HepG2 (cell line): ENCODE results near the gene PLEKHO1. TPM values are rescaled to one million over a fixed set of nuclear protein-coding genes. Genes with fewer than 3 reads are reported as not detected.

Source experiments
- ATAC-seq: fragments of 200-7000 bp; cut with Tn5 transposase; 3 replicates; pipeline ENCODE4 v1.9.1; 2020; ENCODE audit warnings: mild to moderate bottlenecking, moderate library complexity
- BruUV-seq: library from RNA; stranded (reverse); fragments of 400-500 nt; replicated peaks from 2 replicates; lab custom pipeline; 2021; lab: Mats Ljungman, UMichigan
- CTCF ChIA-PET: fragments of 300-600 bp; formaldehyde crosslinking; extraction: SDS; loops from one replicate; lab custom pipeline; 2021; ENCODE audit warnings: low total read pairs, inconsistent platforms, low intra/inter-chr PET ratio; lab: Yijun Ruan, JAX
- POLR2A ChIA-PET: fragments of 350-600 bp; sonication (Branson Sonifier 250); formaldehyde crosslinking; loops from one replicate; lab custom pipeline; 2020; ENCODE audit warnings: antibody characterized with exemption, inconsistent platforms; lab: Yijun Ruan, JAX
- DNase-seq: peaks from one replicate; pipeline ENCODE4 v3.0.0-alpha.2; 2015; ENCODE audit warnings: low spot score
- FAIRE-seq: peaks from 3 replicates; lab custom pipeline; 2011; peaks lifted over from hg19 to GRCh38; lab: Jason Lieb, UNC
- H2AFZ ChIP-seq: one replicate; pipeline ENCODE4 v1.6.1; 2011; ENCODE audit warnings: low read length, inconsistent platforms
- H3K27ac ChIP-seq: fragments of 300-600 bp; 3 replicates; pipeline ENCODE4 v1.8.0; 2011; ENCODE audit warnings: mixed run types, mild to moderate bottlenecking, mixed read lengths, low read length, inconsistent platforms; ENCODE audit not compliant: insufficient read depth; ENCODE audit errors: extremely low read length
- H3K27me3 ChIP-seq, 2 experiments: fragments of 200-600 bp in 1 of 2; 2 replicates in 1 of 2; 3 replicates in 1 of 2; pipeline versions ENCODE4 v1.6.0 to v1.8.0; 2011; ENCODE audit warnings: low read length in 2 of 2, mild to moderate bottlenecking in 2 of 2, moderate library complexity in 2 of 2, inconsistent platforms in 1 of 2; ENCODE audit not compliant: insufficient read depth in 2 of 2, control insufficient read depth in 1 of 2
- H3K36me3 ChIP-seq, 2 experiments: fragments of 200-600 bp in 1 of 2; replicated peaks in 1 of 2; 2 replicates in 1 of 2; 3 replicates in 1 of 2; pipeline versions ENCODE4 v1.5.1 to v1.8.0; 2011; ENCODE audit warnings: low read length in 2 of 2, inconsistent platforms in 1 of 2; ENCODE audit not compliant: insufficient read depth in 2 of 2, control insufficient read depth in 1 of 2
- H3K4me1 ChIP-seq: 2 replicates; pipeline ENCODE4 v1.5.1; 2012; ENCODE audit warnings: low read length, inconsistent platforms; ENCODE audit not compliant: insufficient read depth
- H3K4me2 ChIP-seq: 2 replicates; pipeline ENCODE4 v1.6.0; 2011; ENCODE audit warnings: low read depth, low read length, inconsistent platforms
- H3K4me3 ChIP-seq, 3 experiments: fragments of 200-600 bp in 1 of 3; sonication (generic), shearing (Covaris generic) in 1 of 3; replicated peaks in 1 of 3; 2 replicates each; pipeline ENCODE4 v1.5.1; 2011 to 2016; ENCODE audit warnings: low read length in 3 of 3, inconsistent platforms in 2 of 3, low read depth in 2 of 3, mild to moderate bottlenecking in 2 of 3, control low read depth in 1 of 3, mixed read lengths in 1 of 3; ENCODE audit not compliant: insufficient read depth in 1 of 3
- H3K79me2 ChIP-seq: one replicate; pipeline ENCODE4 v1.6.1; 2011; ENCODE audit warnings: low read length, inconsistent platforms; ENCODE audit not compliant: insufficient read depth
- H3K9ac ChIP-seq: 2 replicates; pipeline ENCODE4 v1.6.0; 2011; ENCODE audit warnings: mild to moderate bottlenecking, low read depth, low read length, inconsistent platforms; ENCODE audit not compliant: insufficient read depth
- H3K9me3 ChIP-seq: 2 replicates; pipeline ENCODE4 v1.5.1; 2012; ENCODE audit warnings: mild to moderate bottlenecking, low read length
- H4K20me1 ChIP-seq: 2 replicates; pipeline ENCODE4 v1.6.0; 2011; ENCODE audit warnings: inconsistent platforms, mild to moderate bottlenecking, low read length, moderate library complexity; ENCODE audit not compliant: insufficient read depth
- BCLAF1 ChIP-seq: fragments of 450-650 bp; IDR thresholded peaks from 2 replicates; pipeline ENCODE4 v1.6.1; 2017; ENCODE audit warnings: mild to moderate bottlenecking
- MZF1 ChIP-seq: sonication (generic); formaldehyde crosslinking; IDR thresholded peaks from 2 replicates; pipeline ENCODE4 v1.8.1; 2023; ENCODE audit warnings: mild to moderate bottlenecking, missing genetic modification reagents, borderline replicate concordance
- PBX3 ChIP-seq: sonication (generic); formaldehyde crosslinking; IDR thresholded peaks from 2 replicates; pipeline ENCODE4 v1.8.1; 2023; ENCODE audit warnings: missing genetic modification reagents, inconsistent platforms, borderline replicate concordance
- THRA ChIP-seq: sonication (generic); formaldehyde crosslinking; IDR thresholded peaks from 2 replicates; pipeline ENCODE4 v1.4.0; 2020; ENCODE audit warnings: missing genetic modification reagents, borderline replicate concordance
- TP53 ChIP-seq: sonication (generic); formaldehyde crosslinking; conservative IDR thresholded peaks from 2 replicates; pipeline ENCODE4 v1.4.0; 2020; ENCODE audit warnings: missing genetic modification reagents
- ZNF383 ChIP-seq: sonication (generic); formaldehyde crosslinking; IDR thresholded peaks from 2 replicates; pipeline ENCODE4 v1.4.0; 2020; ENCODE audit warnings: missing genetic modification reagents, mild to moderate bottlenecking, borderline replicate concordance
- ZNF550 ChIP-seq: sonication (generic); formaldehyde crosslinking; IDR thresholded peaks from 2 replicates; pipeline ENCODE4 v1.4.0; 2020; ENCODE audit warnings: mild to moderate bottlenecking, missing genetic modification reagents, borderline replicate concordance
- ZNF790 ChIP-seq: sonication (generic); formaldehyde crosslinking; IDR thresholded peaks from 2 replicates; pipeline ENCODE4 v1.8.0; 2022; ENCODE audit warnings: missing genetic modification reagents, mild to moderate bottlenecking, borderline replicate concordance
- WGBS: methylation state at CpG from one replicate; pipeline ENCODE4 v1.1.6; 2017; ENCODE audit warnings: low lambda C conversion rate; 5-methylcytosine and 5-hydroxymethylcytosine counted together
- in situ Hi-C: cut with HindIII; loops from 2 replicates; pipeline ENCODE4 v1.10.0; 2017; ENCODE audit warnings: low pct_unique_long_range_greater_than_20kb; ENCODE audit not compliant: extremely low pct_ligation_motif_present
- intact Hi-C: fragments of 100-400 bp; cut with micrococcal nuclease; formaldehyde crosslinking; loops from one replicate; pipeline ENCODE4 v1.10.0; 2022; ENCODE audit not compliant: unreplicated experiment
- polyA plus RNA-seq, 8 experiments: library from polyadenylated mRNA; depleted of rRNA in 3 of 8; stranded (reverse) in 7 of 8; unstranded in 1 of 8; fragments of >200 nt; fragmentation: Illumina TruSeq in 4 of 8; extraction: Trizol in 4 of 8; gene quantifications; 2 replicates each; pipeline versions ENCODE4 v1.2.1 to v1.2.3, GENCODE V29; 2011 to 2016; ENCODE audit warnings: low read depth in 4 of 8, missing spikeins in 1 of 8, mixed read lengths in 1 of 8; ENCODE audit not compliant: insufficient read depth in 1 of 8
- total RNA-seq, 5 experiments: library from RNA; depleted of rRNA; stranded (reverse); fragments of >200 nt; fragmentation: Illumina TruSeq; extraction: Trizol; gene quantifications; 2 replicates each; pipeline ENCODE4 v1.2.3, GENCODE V29; 2016; ENCODE audit warnings: low read depth in 1 of 5

The PLEKHO1 gene
- total and polyA plus RNA-seq, 2 of the 13 experiments (the other 11 are each of a cell fraction or from before 2014, with no cell fraction given) = 9.8 to 10.1 TPM

GRCh38 chr1:150156868-150157603, 7.3 kb downstream of the PLEKHO1 start:
- CTCF ChIA-PET = no interaction called here
- no peak for FAIRE-seq
- Histone ChIP-seq H4K20me1 (no peaks in the 10 kb centered on the region), H3K9ac (no peak overlapping the region), H3K4me2 (no peak overlapping the region), H3K27ac (no peak overlapping the region), H2AFZ (no peak overlapping the region), H3K79me2 (no peaks in the 10 kb centered on the region), H3K9me3 (no peaks in the 10 kb centered on the region), H3K27me3 (no peaks in the 10 kb centered on the region), H3K4me1 (peaks cover 5% of the 10 kb centered on the region; the same call in 1 of the 2 replicates), H3K4me3 (no peak overlapping the region), H3K36me3 (peaks cover 1 to 25% of the 10 kb centered on the region in 2 experiments; a peak in 4 of 5 replicates)
- intact Hi-C loops = no loop called here
- no TSS peak for BruUV-seq
- POLR2A ChIA-PET = no interaction called here
- in situ Hi-C loops = no loop called here
- 87% methylated on average over 15 of the region's 16 CpGs for WGBS
- no peak for DNase-seq
- ATAC-seq = no peak
- TF ChIP-seq ZNF550 (CRISPR knock-in tag) (no peak), ZNF790 (CRISPR knock-in tag) (no peak), BCLAF1 (no peak), TP53 (CRISPR knock-in tag) (no peak), ZNF383 (CRISPR knock-in tag) (no peak), MZF1 (CRISPR knock-in tag) (no peak), THRA (no peak), PBX3 (CRISPR knock-in tag) (no peak)
